Ishikawa (cell line): ENCODE measurements around the gene WWOX.

Experiments
- CEBPB ChIP-seq: IDR thresholded peaks from 2 replicates; pipeline ENCODE4 v1.6.1; 2012
- CREB1 ChIP-seq: IDR thresholded peaks from 2 replicates; pipeline ENCODE4 v1.6.1; 2012; ENCODE audit warnings: low read depth
- EGR1 ChIP-seq: IDR thresholded peaks from 2 replicates; pipeline ENCODE4 v1.6.1; 2012
- EP300 ChIP-seq: IDR thresholded peaks from 2 replicates; pipeline ENCODE4 v1.6.1; 2012; ENCODE audit warnings: borderline replicate concordance
- FOXM1 ChIP-seq: IDR thresholded peaks from 2 replicates; pipeline ENCODE4 v1.6.1; 2012; ENCODE audit warnings: low read depth, borderline replicate concordance
- MAX ChIP-seq: IDR thresholded peaks from 2 replicates; pipeline ENCODE4 v1.6.1; 2012
- NFIC ChIP-seq: IDR thresholded peaks from 2 replicates; pipeline ENCODE4 v1.6.1; 2012
- RAD21 ChIP-seq: IDR thresholded peaks from 2 replicates; pipeline ENCODE4 v1.6.1; 2012; ENCODE audit warnings: low read depth
- TAF1 ChIP-seq: IDR thresholded peaks from 2 replicates; pipeline ENCODE4 v1.6.1; 2012; ENCODE audit warnings: low read depth, mild to moderate bottlenecking
- TCF12 ChIP-seq: IDR thresholded peaks from 2 replicates; pipeline ENCODE4 v1.6.1; 2012; ENCODE audit warnings: low read depth
- TEAD4 ChIP-seq: IDR thresholded peaks from 2 replicates; pipeline ENCODE4 v1.6.1; 2012
- YY1 ChIP-seq: IDR thresholded peaks from 2 replicates; pipeline ENCODE4 v1.6.1; 2012; ENCODE audit warnings: low read depth
- ZBTB7A ChIP-seq: IDR thresholded peaks from 2 replicates; pipeline ENCODE4 v1.6.1; 2012; ENCODE audit warnings: low read depth
- TF ChIP-seq, protein P1 (sequence below): IDR thresholded peaks from 2 replicates; pipeline ENCODE4 v1.6.1; 2012; ENCODE audit warnings: low read depth, mild to moderate bottlenecking
- TF ChIP-seq, protein P2 (sequence below): IDR thresholded peaks from 2 replicates; pipeline ENCODE4 v1.6.1; 2012

WWOX gene

DNA sequence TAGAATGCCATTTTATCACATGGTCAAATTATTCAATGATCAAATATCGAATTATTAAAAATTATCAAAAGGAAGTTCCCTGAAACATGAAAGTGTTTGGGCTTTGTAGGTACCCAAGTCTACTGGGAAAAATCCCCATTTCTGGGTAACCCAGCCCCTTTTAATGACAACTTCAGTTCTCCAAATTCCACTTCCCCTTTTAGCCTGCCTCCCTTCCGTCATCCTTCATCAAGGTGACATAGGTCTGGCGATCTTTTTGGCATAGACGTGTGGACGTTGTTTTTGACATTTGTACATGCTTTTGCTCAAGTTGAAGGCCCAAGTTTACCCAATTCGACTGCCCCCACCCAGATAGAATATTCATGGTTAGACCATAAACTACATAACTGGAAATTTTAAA lies 840.1 kb downstream of the WWOX start:
- no peak for TF ChIP-seq CEBPB

GRCh38 chr16:78942625-78943245 lies 843.3 kb downstream of the WWOX start:
- TF ChIP-seq EGR1 (no peak), CREB1 (no peak), CEBPB (no peak), TCF12 (no peak), TAF1 (no peak), RAD21 (no peak), YY1 (no peak), NFIC (no peak), MAX (no peak), EP300 (no peak), FOXM1 (no peak), TEAD4 (no peak), ZBTB7A (no peak)
- TF ChIP-seq, protein P1, sequence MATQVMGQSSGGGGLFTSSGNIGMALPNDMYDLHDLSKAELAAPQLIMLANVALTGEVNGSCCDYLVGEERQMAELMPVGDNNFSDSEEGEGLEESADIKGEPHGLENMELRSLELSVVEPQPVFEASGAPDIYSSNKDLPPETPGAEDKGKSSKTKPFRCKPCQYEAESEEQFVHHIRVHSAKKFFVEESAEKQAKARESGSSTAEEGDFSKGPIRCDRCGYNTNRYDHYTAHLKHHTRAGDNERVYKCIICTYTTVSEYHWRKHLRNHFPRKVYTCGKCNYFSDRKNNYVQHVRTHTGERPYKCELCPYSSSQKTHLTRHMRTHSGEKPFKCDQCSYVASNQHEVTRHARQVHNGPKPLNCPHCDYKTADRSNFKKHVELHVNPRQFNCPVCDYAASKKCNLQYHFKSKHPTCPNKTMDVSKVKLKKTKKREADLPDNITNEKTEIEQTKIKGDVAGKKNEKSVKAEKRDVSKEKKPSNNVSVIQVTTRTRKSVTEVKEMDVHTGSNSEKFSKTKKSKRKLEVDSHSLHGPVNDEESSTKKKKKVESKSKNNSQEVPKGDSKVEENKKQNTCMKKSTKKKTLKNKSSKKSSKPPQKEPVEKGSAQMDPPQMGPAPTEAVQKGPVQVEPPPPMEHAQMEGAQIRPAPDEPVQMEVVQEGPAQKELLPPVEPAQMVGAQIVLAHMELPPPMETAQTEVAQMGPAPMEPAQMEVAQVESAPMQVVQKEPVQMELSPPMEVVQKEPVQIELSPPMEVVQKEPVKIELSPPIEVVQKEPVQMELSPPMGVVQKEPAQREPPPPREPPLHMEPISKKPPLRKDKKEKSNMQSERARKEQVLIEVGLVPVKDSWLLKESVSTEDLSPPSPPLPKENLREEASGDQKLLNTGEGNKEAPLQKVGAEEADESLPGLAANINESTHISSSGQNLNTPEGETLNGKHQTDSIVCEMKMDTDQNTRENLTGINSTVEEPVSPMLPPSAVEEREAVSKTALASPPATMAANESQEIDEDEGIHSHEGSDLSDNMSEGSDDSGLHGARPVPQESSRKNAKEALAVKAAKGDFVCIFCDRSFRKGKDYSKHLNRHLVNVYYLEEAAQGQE, result no peak
- TF ChIP-seq, protein P2, sequence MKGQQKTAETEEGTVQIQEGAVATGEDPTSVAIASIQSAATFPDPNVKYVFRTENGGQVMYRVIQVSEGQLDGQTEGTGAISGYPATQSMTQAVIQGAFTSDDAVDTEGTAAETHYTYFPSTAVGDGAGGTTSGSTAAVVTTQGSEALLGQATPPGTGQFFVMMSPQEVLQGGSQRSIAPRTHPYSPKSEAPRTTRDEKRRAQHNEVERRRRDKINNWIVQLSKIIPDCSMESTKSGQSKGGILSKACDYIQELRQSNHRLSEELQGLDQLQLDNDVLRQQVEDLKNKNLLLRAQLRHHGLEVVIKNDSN, result no peak

DNA sequence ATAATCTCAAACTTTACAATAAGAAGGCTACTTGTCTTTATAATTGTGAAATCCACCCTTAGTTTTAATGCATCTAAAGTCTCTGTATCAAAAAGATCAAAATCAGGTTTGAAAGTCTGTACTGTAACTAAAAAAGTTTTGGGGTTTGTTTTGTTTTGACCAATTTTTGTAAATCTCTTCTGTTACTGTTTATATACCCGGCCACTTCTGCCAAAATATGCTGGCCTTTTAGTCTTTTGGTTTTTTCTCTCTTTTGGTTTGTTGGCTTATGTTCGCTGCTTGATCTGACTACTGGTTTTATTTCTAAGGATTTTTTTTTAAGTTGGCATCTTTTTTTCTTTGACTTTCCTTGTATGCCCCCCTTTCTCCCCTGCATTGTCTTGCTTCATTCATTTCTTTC lies 845.9 kb downstream of the WWOX start:
- no peak for TF ChIP-seq CREB1
- no peak for TF ChIP-seq TCF12
- TF ChIP-seq, protein P1, result no peak
- no peak for TF ChIP-seq EGR1
- no peak for TF ChIP-seq EP300
- no peak for TF ChIP-seq YY1
- no peak for TF ChIP-seq NFIC

DNA sequence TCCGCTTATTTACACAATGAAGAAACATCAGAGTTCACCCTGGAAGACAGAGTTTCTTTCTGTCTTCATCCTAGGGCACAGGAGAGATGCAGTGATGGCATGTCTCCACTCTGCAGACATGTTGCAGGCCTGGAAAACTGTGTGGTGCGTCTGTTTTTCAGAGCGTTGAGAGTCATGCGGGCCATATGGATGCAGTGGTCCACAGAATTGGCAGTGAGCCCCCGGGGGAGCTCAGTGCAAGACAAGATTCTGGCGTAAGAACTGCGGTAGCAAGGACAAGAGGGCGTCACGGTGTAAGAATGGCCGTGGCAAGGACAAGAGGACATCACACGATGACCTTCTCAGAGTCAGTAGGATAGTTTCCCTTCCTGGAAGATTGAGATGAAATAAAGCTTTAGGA lies 847.1 kb downstream of the WWOX start:
- TF ChIP-seq FOXM1 (no peak), ZBTB7A (no peak), TEAD4 (no peak), TCF12 (no peak), EP300 (no peak), CEBPB (no peak), YY1 (no peak)
- TF ChIP-seq, protein P2, result no peak
- TF ChIP-seq, protein P1, result no peak

- TF ChIP-seq NFIC (no peak), EP300 (no peak), EGR1 (no peak), FOXM1 (no peak), MAX (no peak), ZBTB7A (no peak), CEBPB (no peak), RAD21 (no peak), YY1 (no peak), TCF12 (no peak), TAF1 (no peak), CREB1 (no peak), TEAD4 (no peak)
- TF ChIP-seq, protein P2, result no peak
- TF ChIP-seq, protein P1, result no peak
Observed at GRCh38 chr16:78950768-78951167, 851.3 kb downstream of the WWOX start.
